GOT3 (cell line): ENCODE measurements around the gene CPOX.

Experiments
- DNase-seq: peaks from one replicate; lab custom pipeline; 2025; ENCODE audit warnings: mixed read lengths; lab: John Stamatoyannopoulos, UW

The CPOX gene

GRCh38 chr3:98596087-98596486 lies 2.7 kb upstream of the CPOX start:
- DNase-seq: no peak

- DNase-seq: no peak
Measured at GRCh38 chr3:98594628-98595324, 1.4 kb upstream of the CPOX start.

- DNase-seq: no peak
Measured at GRCh38 chr3:98592345-98592935, 971 bp downstream of the CPOX start.

DNA sequence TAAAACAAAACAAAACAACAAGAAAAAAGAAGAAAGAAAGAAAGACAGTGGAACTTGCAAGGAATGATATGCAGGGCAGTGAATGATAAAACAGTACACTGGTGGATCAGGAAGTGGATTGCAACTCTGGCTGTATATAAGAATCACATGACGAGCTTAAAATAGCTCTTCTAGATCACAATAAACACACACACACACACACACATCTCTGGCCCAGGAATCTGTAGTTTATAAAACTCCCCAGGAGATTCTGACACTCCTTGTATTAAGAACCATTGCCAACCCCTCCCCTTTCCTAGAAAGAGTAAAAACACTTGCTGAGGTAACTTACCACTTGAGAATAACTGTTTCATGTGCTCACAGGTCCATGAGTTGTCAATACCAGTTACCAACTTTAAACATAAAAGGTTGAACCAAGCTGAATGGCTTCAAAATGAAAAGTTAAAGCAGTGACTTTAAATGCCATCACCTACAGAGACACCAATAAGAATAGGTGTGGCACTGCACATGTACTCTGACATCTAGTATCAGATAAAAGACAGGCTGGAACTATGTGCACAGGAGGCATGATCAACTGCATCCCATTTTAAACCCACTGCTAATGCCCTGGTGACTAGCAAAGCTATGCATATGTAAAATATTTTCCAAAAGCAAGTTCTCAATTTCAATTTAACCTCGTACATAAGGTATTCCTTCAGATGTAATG lies 3.9 kb downstream of the CPOX start:
- no peak for DNase-seq

GRCh38 chr3:98588065-98588464 lies 5.3 kb downstream of the CPOX start:
- no peak for DNase-seq

- DNase-seq: no peak
Measured at GRCh38 chr3:98587654-98588053, 5.8 kb downstream of the CPOX start.

DNA sequence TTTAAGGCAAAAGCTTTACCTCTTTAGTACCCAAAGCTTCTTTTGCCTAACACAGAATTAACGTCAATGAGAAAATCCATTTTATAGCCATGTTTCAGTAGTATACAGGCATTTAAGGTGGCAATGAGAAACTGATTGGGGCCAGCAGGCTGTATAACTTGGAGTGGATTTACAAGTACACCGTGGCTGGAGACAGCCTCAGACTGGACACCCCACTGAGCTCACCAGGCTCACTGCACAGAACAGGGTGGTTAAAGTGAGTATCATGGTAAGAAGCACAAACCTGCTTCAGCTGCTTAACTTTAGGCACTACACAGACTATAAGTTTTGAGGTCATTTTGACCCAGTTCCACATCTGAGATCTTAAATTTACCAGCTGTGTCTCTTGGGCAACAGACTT lies 8.9 kb downstream of the CPOX start:
- DNase-seq: no peak

- no peak for DNase-seq
Measured at GRCh38 chr3:98583766-98584165, 9.6 kb downstream of the CPOX start.

GRCh38 chr3:98582042-98582441 lies 11.4 kb downstream of the CPOX start:
- DNase-seq: no peak

DNA sequence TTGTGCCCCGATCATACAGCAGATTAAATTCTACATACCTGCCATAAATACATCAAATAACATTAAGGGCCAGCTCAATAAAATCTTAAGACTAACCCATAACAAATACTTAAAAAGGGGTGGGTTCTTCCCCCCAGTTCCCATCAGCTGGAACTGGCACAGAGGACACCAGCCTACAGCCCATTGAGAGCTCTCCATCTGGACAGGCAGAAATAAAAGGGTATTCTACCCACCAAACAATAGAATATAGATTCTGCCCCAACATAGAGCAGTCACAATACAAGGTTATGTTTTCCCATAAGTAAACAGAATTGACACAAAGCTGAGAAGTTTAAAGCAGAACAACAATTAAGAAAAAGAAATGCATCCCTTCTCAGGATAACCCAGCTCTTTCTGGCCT lies 11.9 kb downstream of the CPOX start:
- no peak for DNase-seq

DNA sequence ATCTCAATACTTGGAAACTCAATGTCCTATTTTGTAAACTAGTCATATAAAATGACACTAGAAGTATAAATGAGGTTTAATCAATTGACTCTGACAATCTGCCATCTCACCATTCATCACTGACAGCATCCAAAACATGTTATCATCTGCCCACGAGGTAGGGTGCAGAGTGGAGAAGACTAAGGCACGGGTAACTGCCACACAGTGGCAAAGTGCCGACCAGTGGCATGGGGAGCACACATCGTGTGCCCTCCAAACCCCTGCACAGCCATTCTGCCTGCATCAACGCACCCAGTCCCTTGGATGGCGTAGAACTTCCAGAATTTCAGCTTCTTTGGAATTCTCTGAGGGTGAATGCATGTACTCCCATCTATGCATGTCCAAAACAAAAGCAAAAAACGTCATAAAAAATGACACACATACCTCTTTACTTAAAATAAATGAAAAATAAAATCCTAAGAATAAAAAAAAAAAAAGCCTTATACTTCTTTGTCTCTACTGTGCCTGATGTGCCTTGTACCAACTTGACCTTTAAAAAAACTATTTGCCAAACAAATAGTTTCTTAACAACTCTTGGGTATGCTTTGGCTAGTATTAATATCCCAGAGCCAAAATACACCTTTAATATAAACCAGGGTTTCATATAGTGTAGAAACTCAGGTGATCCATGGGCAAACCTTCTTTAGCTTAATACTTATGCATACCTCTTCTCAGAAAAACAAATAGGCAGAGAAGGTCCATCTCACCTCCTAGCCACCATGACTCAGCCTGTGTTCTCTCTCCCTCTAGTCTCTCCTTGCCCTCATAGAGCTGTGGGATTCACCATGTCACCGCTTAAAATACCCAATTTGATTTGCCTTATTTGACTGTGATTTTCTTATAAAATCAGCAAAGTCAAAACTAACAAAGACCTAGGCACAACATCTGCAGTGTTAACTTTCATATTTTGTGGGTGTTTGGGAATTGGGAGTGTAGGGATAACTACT lies 12.7 kb downstream of the CPOX start:
- no peak for DNase-seq

GRCh38 chr3:98577178-98577895 lies 16.1 kb downstream of the CPOX start:
- no peak for DNase-seq

GRCh38 chr3:98574132-98574531 lies 19.3 kb downstream of the CPOX start:
- no peak for DNase-seq

DNA sequence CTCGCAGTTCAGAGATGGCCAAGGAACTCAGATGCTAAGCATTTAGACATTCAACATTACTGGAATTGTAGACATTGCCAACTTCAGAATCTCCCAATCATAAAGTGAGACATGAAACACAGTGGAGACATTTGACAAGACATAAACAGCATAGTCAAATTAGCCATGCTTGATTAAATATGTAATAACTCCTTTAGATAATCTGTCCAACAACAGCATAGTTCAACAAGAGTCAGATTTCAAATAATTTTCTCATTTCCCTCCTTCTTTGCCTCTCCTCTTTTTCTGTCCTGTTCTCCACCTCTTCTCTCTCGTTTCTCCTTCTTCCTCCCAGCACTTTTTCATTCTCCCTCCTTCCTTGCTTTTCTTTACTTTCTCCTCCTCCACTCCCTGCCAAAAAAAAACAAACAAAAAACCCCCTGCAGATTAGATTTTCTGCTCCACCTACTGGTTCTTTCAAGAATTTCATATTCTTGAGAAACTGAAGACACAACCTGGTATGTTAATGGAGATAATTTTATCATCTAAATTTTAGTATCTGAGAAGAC lies 20.2 kb downstream of the CPOX start:
- no peak for DNase-seq

DNA sequence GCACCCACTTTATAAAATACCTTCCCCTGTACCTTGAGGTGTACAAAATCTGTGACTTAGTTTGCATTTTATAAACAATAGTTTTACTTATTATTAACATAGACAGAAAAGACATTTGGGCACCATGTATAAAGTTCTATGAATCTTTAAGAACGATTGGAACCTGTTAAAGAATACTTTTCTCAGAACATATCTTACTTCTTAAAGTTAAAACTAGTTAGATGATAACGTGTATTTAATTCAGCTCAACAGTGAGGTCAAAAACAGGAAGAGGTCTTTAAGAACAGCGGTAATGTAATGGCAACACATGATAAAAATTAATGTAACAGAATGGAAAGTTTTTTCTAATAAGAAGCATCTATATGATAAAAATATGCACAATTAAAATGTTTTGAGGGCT lies 25.0 kb downstream of the CPOX start:
- no peak for DNase-seq

DNA sequence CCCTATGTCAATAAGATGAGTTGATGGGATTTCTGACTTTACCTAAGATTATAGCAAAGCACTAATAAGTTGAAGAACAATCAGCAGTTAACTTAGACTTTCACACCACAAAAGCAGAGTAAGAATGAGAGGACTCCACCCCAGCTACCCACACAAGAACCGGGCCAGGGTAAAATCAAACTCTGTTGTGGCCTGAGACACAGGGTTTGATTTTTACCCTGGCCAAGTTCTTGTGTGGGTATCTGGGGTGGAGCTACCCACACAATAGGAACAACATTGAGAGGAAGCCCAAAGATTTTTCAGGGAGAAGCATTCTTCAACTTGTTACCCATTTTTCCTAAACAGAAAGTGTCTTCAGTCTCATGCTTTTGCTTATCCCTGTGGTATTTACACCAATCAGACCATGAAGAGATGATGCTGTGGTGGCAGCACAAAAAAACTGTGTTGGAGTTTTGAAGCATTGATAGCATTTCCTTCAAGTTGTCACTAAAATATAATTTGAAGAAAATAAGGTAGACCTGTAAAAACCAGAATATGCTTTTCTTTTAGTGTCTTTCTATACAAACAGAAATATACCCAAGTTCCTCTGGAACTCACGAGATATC lies 25.6 kb downstream of the CPOX start:
- DNase-seq: no peak

- DNase-seq: no peak
Measured at GRCh38 chr3:98565843-98566242, 27.6 kb downstream of the CPOX start.

DNA sequence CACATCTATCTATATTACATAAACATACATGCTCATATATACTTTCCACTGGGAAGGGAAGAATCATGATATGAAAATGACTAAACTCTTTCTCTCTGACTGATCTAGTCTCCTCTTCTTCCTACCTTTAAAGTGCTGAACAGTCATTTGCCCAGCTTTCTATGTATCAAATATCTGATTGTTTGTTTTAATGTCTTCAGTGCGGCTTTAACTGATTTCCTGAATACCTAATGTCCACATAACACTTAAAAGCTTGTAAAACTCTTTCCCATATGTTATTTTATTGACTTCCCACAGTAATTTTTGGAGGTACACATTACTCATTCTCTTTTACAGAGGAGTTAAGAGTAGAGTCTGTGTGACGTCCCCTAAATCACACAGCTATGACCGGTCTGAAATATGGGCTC lies 28.2 kb downstream of the CPOX start:
- DNase-seq: no peak

DNA sequence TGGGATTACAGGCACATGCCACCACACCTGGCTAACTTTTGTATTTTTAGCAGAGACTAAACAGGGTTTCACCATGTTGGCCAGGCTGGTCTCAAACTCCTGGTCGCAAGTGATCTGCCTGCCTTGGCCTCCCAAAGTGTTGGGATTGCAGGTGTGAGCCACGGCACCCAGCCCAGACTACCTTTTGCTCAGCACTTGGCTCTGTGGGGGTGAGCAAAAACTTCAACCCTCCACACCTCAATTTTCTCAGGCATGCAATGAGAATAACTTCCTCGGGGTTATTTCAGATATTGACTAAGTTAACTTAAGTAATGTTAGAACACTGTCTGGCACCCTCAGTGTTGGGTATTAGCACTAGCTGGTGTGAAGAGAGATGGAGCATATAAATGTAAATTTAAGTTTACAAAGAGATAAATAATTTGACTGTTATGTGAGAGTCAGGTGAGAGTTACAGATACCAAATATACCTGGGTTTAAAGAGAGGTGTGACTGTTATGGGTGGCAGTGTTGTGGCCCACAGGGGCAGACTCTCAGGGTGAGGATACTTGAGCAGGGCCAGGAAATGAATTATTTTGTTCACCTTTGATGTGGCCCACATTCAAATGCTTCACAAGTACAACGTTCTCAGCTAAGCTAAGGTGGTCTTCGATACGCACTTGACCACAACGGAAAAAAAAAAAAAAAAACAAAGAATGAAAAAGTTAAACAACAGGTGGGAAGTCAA lies 29.0 kb downstream of the CPOX start:
- DNase-seq: no peak

DNA sequence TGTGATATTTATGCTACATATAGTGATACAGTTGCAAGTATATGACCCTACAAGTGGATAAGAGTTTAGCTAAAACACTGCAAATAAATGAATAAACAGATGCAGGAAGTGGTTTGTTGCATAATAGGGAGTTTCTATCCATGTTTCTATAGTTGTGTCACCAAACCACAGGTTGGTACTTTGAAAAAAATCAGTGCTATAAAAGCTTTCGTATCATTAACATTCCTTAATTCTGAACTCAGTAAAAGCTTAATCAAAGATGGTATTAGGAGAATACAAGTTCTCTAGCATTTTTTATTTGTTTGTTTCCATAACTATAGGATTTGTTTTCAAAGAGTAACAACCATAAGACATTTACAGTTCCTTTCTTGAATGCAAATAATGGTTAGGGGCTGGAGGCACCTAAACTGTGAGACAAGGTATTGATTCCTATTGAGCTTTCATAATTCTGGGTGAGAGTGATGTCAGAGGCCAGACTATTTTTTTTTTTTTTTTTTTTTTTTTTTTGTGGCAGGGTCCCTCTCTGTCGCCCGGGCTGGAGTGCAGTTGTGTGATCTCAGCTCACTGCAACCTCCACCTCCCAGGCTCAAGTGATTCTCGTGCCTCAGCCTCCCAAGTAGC lies 29.6 kb downstream of the CPOX start:
- no peak for DNase-seq
